OCI-LY3 (cell line): ENCODE results near the gene LMAN2L.

Source experiments
- CTCF ChIP-seq: fragments of 200-600, 300-600 bp; sonication (generic); IDR thresholded peaks from 2 replicates; pipeline ENCODE4 v1.5.1; 2014; ENCODE audit warnings: antibody characterized with exemption, low read length, low read depth
- EZH2phosphoT487 ChIP-seq: fragments of 200-600 bp; shearing (Covaris generic); IDR thresholded peaks from 2 replicates; pipeline ENCODE4 v1.6.1; 2018; ENCODE audit warnings: antibody characterized with exemption, mixed run types, low read depth

- TF ChIP-seq CTCF (no peak), EZH2phosphoT487 (no peak)
Measured at GRCh38 chr2:96754317-96754716, 14.5 kb upstream of the LMAN2L start.
